H1 (cell line): ENCODE measurements around the gene AP4M1. TPM values are rescaled to one million over a fixed set of nuclear protein-coding genes. Genes with fewer than 3 reads are reported as not detected.

ENCODE experiments used
- KDM5A ChIP-seq: fragments of 200-600 bp; IDR thresholded peaks from 2 replicates; pipeline ENCODE4 v1.7.1; 2012; ENCODE audit warnings: mild to moderate bottlenecking, low read length, inconsistent platforms, mixed read lengths
- TAF7 ChIP-seq: optimal IDR thresholded peaks from 2 replicates; pipeline ENCODE3; 2011; ENCODE audit warnings: low read depth, mild to moderate bottlenecking, inconsistent platforms, low read length, moderate library complexity, borderline replicate concordance
- TEAD4 ChIP-seq: IDR thresholded peaks from 2 replicates; pipeline ENCODE4 v1.6.1; 2012; ENCODE audit warnings: low read depth, low read length, inconsistent platforms, mixed read lengths
- polyA plus RNA-seq, 7 experiments: library from polyadenylated mRNA; depleted of rRNA in 3 of 7; stranded (reverse) in 5 of 7; unstranded in 2 of 7; fragments of >200 nt in 5 of 7; fragments of 200-250 nt in 2 of 7; gene quantifications; 1 replicate in 5 of 7; 2 replicates in 1 of 7; 4 replicates in 1 of 7; pipeline versions ENCODE4 v1.2.1 to v1.2.3, GENCODE V29; 2011 to 2013; ENCODE audit warnings: missing spikeins in 2 of 7, mixed read lengths in 2 of 7
- total RNA-seq: library from RNA; stranded (reverse); fragmentation: NEBNext Ultra II Directional; extraction: Animal tissue kit (Norgen Biotek cat#: 25700); gene quantifications from 2 replicates; pipeline ENCODE4 v1.2.1, GENCODE V29; 2021
- TF ChIP-seq, protein P1 (sequence below), 3 experiments: IDR thresholded peaks; 1 replicate in 2 of 3; 2 replicates in 1 of 3; pipeline versions ENCODE4 v1.5.1 to v1.6.1; 2011; ENCODE audit warnings: low read length in 3 of 3, mild to moderate bottlenecking in 3 of 3, inconsistent platforms in 2 of 3, low read depth in 1 of 3, moderate library complexity in 1 of 3; ENCODE audit not compliant: insufficient read depth in 1 of 3; ENCODE audit errors: control extremely low read depth in 1 of 3
- TF ChIP-seq, protein P2 (sequence below): IDR thresholded peaks from 2 replicates; pipeline ENCODE4 v1.6.1; 2012; ENCODE audit warnings: inconsistent platforms

Gene AP4M1
- total and polyA plus RNA-seq, 2 of the 8 experiments (the other 6 are each of a cell fraction or from before 2014, with no cell fraction given), result 15.2 to 16.6 TPM

DNA sequence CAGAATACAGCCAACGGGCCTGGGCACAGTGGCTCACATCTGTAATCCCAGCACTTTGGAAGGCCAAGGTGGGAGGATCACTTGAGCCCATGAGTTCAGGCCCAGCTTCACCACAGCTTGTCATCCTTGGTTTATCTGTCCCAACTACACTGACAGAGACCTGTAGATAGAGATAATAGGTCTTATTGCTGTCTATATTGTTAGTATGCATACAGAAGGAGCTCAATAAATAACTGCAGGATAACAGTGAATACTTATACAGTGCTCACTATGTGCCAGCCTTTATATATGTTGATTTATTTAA, 19.2 kb downstream of the AP4M1 start (continued):
- TF ChIP-seq, protein P1, sequence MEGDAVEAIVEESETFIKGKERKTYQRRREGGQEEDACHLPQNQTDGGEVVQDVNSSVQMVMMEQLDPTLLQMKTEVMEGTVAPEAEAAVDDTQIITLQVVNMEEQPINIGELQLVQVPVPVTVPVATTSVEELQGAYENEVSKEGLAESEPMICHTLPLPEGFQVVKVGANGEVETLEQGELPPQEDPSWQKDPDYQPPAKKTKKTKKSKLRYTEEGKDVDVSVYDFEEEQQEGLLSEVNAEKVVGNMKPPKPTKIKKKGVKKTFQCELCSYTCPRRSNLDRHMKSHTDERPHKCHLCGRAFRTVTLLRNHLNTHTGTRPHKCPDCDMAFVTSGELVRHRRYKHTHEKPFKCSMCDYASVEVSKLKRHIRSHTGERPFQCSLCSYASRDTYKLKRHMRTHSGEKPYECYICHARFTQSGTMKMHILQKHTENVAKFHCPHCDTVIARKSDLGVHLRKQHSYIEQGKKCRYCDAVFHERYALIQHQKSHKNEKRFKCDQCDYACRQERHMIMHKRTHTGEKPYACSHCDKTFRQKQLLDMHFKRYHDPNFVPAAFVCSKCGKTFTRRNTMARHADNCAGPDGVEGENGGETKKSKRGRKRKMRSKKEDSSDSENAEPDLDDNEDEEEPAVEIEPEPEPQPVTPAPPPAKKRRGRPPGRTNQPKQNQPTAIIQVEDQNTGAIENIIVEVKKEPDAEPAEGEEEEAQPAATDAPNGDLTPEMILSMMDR (IDR thresholded peaks at IDR 0.05; ENCODE audit: control extremely low read depth in 1 of 3, insufficient read depth in 1 of 3, low read depth in 1 of 3, low read length in 3 of 3), result no peak
- TF ChIP-seq, protein P2, sequence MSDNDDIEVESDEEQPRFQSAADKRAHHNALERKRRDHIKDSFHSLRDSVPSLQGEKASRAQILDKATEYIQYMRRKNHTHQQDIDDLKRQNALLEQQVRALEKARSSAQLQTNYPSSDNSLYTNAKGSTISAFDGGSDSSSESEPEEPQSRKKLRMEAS, result no peak
- TF ChIP-seq KDM5A, result no peak
- TF ChIP-seq TEAD4, result no peak
- TF ChIP-seq TAF7, result no peak
- TF ChIP-seq, all 59 proteins: peak for 0
